ENCODE measurements around the gene CWC27.
A peak's percentile ranks its signal among the peaks of the same experiment; 100 is the strongest.
"Not testable (repeated sequence)": the region's sequence is repeated elsewhere in the genome, so short reads cannot be mapped to it uniquely, and the experiment has no call there.

Gene CWC27

DNA sequence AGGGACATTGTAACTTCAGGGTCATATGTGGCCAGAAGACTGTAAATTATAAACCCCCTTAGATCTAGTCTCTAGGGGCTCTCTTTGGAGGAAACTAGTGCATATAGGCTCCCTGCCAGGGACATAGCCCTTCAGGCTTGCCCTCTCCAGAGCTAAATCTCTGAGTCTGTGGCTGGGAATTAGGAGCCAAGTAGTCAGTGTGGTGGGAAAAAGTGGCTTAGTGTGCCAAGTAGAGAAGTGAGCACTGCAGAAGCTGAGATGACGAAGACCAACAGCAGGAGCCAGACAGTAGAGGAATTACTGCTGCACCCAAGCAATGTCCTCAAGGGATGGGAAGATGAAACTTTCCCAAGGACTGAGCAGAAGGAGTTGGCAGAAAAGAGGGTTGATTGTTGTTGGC lies 71.2 kb downstream of the CWC27 start:
- DNase-seq (ENCODE audit: low spot score) = no peak

DNA sequence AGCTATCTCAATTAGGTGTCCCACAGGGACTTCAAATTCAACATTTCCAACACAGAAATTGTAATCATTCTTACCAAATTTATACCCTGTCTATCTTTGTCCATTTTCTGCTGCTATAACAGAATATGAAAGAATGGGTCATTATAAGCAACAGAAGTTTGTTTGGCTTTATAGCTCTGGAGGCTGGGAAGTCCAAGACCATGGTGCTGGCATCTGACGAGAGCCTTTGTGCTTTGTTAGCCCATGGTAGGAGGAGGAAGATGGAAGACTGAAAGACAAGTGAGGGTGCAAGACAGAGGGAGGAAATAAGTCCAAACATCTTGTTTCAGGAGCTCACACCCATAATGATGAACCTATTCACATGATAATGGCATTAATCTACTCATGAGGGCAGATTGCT lies 72.2 kb downstream of the CWC27 start:
- DNase-seq (ENCODE audit: low spot score) = no peak

- DNase-seq (ENCODE audit: low spot score) = no peak
Measured at GRCh38 chr5:64853777-64854176, 85.0 kb downstream of the CWC27 start.

GRCh38 chr5:64854855-64855254 lies 86.1 kb downstream of the CWC27 start:
- no peak for DNase-seq (ENCODE audit: low spot score)

DNA sequence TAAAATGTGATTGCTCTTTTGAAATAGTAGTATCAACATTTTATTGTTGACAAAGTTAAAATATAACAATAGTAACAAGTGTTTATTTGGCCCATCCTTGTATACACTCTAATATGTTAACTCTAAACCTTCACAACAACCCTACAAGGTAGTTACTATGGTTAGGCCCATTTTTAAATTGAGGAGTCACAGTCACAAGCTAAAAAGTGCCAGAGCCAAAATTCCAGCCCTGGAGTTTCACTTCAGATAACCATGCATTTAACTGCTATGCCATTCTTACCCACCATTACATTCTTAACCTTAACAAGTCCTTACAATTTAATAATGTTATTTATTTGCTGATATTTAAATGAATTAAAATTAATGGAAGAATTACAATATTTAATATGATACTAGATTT lies 91.2 kb downstream of the CWC27 start:
- DNase-seq (ENCODE audit: low spot score) = no peak

- DNase-seq (ENCODE audit: low spot score) = no peak
Measured at GRCh38 chr5:64861281-64861680, 92.6 kb downstream of the CWC27 start.

GRCh38 chr5:64864171-64864570 lies 95.4 kb downstream of the CWC27 start:
- no peak for DNase-seq (ENCODE audit: low spot score)

- DNase-seq (ENCODE audit: low spot score) = no peak
Measured at GRCh38 chr5:64865662-64866061, 96.9 kb downstream of the CWC27 start.

- DNase-seq (ENCODE audit: low spot score) = peak; percentile 7
Measured at GRCh38 chr5:64869419-64869818, 100.7 kb downstream of the CWC27 start.

- DNase-seq (ENCODE audit: low spot score) = no peak
Measured at GRCh38 chr5:64872044-64872443, 103.3 kb downstream of the CWC27 start.

GRCh38 chr5:64873441-64873840 lies 104.7 kb downstream of the CWC27 start:
- DNase-seq (ENCODE audit: low spot score) = no peak

- no peak for DNase-seq (ENCODE audit: low spot score)
Measured at GRCh38 chr5:64874753-64875152, 106.0 kb downstream of the CWC27 start.

DNA sequence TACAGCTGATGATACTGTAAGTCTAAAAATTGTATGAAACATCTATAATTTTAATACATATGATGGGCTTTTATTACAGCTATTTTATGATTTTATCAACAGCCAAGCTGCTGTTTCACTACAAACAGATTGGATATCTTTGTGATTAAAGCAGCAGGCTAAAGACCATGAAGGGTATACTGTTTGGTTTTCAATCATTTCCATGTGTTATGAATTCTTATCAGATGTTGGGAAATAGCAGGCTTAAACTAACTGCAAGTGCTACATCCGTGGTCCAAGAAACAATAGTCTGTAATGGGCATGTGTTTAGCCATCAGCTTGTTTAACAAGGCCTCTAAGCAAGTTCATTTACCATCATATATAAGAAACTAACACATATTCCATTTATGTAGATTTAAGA lies 107.5 kb downstream of the CWC27 start:
- no peak for DNase-seq (ENCODE audit: low spot score)

DNA sequence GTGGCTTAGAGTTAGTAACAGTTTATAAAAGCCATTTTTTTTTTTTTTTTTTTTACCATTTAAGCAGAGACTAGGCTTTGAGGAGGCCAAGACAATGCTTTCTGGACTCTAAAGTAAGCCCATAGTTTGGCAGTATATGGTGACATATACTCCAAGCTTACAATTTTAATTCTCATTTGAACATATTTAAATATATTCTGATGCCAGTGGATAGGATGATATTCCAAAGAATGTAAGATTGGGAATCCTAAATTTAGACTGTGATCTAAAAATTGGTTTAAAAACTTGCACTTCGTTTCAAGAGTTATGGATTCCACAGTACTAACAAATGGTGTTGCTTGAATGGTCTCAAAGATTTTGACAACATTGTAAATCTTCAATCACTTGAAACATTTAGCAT lies 112.1 kb downstream of the CWC27 start:
- DNase-seq (ENCODE audit: low spot score) = no peak

DNA sequence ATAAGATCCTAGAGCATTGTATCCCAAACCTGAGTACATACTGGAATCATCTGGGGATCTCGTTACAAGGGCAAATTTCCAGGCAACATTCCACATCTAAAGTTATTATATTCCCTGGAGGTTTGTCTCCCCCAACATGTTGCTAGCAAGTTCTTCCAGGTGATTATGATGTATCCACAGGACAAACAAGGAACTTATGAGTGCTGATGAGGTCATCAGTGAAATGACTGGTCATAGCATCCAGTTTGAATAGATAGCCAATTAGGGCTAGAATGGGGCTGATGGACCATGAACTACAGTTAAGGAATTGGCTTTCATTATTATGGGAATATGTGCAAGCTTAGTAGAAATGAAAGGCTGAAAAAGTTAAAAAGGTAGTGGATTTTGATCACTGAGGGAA lies 115.2 kb downstream of the CWC27 start:
- no peak for DNase-seq (ENCODE audit: low spot score)

GRCh38 chr5:64884541-64884940 lies 115.8 kb downstream of the CWC27 start:
- DNase-seq (ENCODE audit: low spot score) = no peak

DNA sequence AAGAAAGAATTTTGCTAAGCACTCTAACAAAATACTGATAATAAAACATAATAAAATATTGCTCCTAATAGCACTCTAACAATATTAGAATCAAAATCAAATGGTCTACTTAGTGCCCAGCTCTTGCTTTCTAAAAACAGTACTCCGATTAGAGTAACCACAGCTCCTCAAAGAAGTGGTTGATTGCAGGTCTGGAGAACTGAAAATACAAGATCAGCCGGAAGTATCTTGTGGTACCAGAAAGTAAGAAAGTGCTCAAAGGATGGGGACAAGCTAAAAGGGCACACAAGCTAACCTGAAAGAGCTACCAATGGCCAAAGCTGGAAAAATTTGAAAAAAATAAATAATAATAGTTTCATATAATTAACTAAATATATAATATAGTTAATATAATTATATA lies 119.2 kb downstream of the CWC27 start:
- no peak for DNase-seq (ENCODE audit: low spot score)

DNA sequence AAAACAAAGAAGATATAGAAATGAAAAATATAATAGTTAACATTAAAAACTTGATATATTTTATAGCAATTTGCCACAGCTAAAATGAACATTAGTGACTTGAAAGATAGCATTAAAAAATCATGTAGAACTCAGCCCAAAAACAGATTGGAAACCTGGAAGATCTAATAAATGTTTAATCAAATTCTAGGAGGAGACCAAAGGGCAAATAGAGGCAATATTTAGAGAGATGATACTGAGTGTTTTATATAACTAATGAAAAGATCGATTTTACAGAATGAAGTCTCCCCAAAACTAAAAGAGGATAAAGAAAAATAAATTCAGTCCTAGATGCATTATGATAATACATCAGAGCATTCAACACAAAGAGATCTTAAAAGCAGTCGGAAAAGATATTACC lies 127.0 kb downstream of the CWC27 start:
- no peak for DNase-seq (ENCODE audit: low spot score)

GRCh38 chr5:64899838-64900237 lies 131.1 kb downstream of the CWC27 start:
- DNase-seq (ENCODE audit: low spot score) = no peak

GRCh38 chr5:64900618-64901017 lies 131.9 kb downstream of the CWC27 start:
- no peak for DNase-seq (ENCODE audit: low spot score)

- DNase-seq (ENCODE audit: low spot score) = not testable (repeated sequence)
Measured at GRCh38 chr5:64907399-64907798, 138.7 kb downstream of the CWC27 start.

- no peak for DNase-seq (ENCODE audit: low spot score)
Measured at GRCh38 chr5:64914396-64914795, 145.7 kb downstream of the CWC27 start.

DNA sequence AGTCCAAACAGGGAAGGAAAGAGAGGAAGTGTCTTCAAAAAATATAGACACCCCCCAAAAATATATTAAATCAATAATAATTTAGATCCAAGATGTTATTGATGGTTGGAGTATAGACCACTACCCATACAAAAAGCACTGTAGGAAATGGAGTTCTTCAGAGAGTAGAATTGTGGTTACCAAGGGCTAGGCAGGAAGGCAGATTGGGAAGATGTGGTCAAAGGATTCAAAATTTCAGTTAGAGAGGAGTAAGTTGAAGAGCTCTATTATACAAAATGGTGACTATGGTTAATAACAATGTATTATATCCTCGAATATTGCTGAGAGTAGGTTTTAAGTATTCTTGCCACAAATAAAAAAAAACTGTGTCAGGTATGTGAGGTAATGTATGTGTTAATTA lies 149.4 kb downstream of the CWC27 start:
- no peak for DNase-seq (ENCODE audit: low spot score)

GRCh38 chr5:64921386-64921785 lies 152.7 kb downstream of the CWC27 start:
- no peak for DNase-seq (ENCODE audit: low spot score)

GRCh38 chr5:64923151-64923685 lies 154.5 kb downstream of the CWC27 start:
- no peak for DNase-seq (ENCODE audit: low spot score)

Data from iPS-NIHi11 (cell line).